Measurements from ENCODE around the gene NR3C2. TPM values are rescaled to one million over a fixed set of nuclear protein-coding genes. Genes with fewer than 3 reads are reported as not detected.

The NR3C2 gene
- total RNA-seq, 1 experiment from 2014 or later, result 0.16 TPM

- POLR2A ChIA-PET, result no interaction called here
- BruUV-seq (replicated peaks), result no TSS peak
- no peaks in the 10 kb centered on the region for H3K4me1 ChIP-seq
Measured at GRCh38 chr4:148114436-148114835, 327.8 kb downstream of the NR3C2 start.

GRCh38 chr4:148112231-148112982, 329.8 kb downstream of the NR3C2 start:
- H3K27ac Mint-ChIP-seq (ENCODE audit: unreplicated experiment), result no peak overlapping the region
- H3K4me3 Mint-ChIP-seq (ENCODE audit: unreplicated experiment), result no peak overlapping the region
- no peaks in the 10 kb centered on the region for H3K36me3 ChIP-seq (ENCODE audit: control insufficient read depth, insufficient read depth, low read length)
- no peak overlapping the region for H3K4me3 ChIP-seq (ENCODE audit: low read depth, low read length)
- no peaks in the 10 kb centered on the region for H3K27me3 ChIP-seq (replicated peaks; ENCODE audit: control insufficient read depth, insufficient read depth, low read length)
- POLR2A ChIA-PET, result no interaction called here
- CTCF ChIA-PET, result no interaction called here
- no peaks in the 10 kb centered on the region for H3K4me1 ChIP-seq
- no peaks in the 10 kb centered on the region for H3K36me3 Mint-ChIP-seq (ENCODE audit: insufficient read depth, unreplicated experiment)
- no peaks in the 10 kb centered on the region for H3K9me3 Mint-ChIP-seq (ENCODE audit: unreplicated experiment)
- no peaks in the 10 kb centered on the region for H3K4me1 Mint-ChIP-seq (ENCODE audit: low read depth, unreplicated experiment)
- H3K27me3 Mint-ChIP-seq (ENCODE audit: insufficient read depth, unreplicated experiment), result peaks cover 2% of the 10 kb centered on the region
- DNase-seq, result no peak
- BruUV-seq (replicated peaks), result no TSS peak
- intact Hi-C loops (cut with micrococcal nuclease; ENCODE audit: unreplicated experiment), result no loop called here
- TF ChIP-seq CTCF (IDR thresholded peaks at IDR 0.05; ENCODE audit: insufficient read depth in 1 of 2, low read depth in 1 of 2, low read length in 1 of 2, severe bottlenecking in 1 of 2, unreplicated experiment in 1 of 2), result no peak
- H3K9me3 ChIP-seq, result no peaks in the 10 kb centered on the region

More at GRCh38 chr4:148114436-148114835, 327.8 kb downstream of the NR3C2 start:
- peaks cover 5% of the 10 kb centered on the region for H3K27me3 Mint-ChIP-seq (ENCODE audit: insufficient read depth, unreplicated experiment)
- H3K36me3 Mint-ChIP-seq (ENCODE audit: insufficient read depth, unreplicated experiment), result no peaks in the 10 kb centered on the region
- no peaks in the 10 kb centered on the region for H3K9me3 Mint-ChIP-seq (ENCODE audit: unreplicated experiment)
- CTCF ChIA-PET, result no interaction called here
- H3K27me3 ChIP-seq (replicated peaks; ENCODE audit: control insufficient read depth, insufficient read depth, low read length), result no peaks in the 10 kb centered on the region
- no peak overlapping the region for H3K4me3 ChIP-seq (ENCODE audit: low read depth, low read length)
- H3K4me3 Mint-ChIP-seq (ENCODE audit: unreplicated experiment), result no peak overlapping the region
- no peaks in the 10 kb centered on the region for H3K36me3 ChIP-seq (ENCODE audit: control insufficient read depth, insufficient read depth, low read length)
- no peak overlapping the region for H3K27ac Mint-ChIP-seq (ENCODE audit: unreplicated experiment)
- intact Hi-C loops (cut with micrococcal nuclease; ENCODE audit: unreplicated experiment), result no loop called here
- DNase-seq, result no peak
- H3K9me3 ChIP-seq, result no peaks in the 10 kb centered on the region
- H3K4me1 Mint-ChIP-seq (ENCODE audit: low read depth, unreplicated experiment), result no peaks in the 10 kb centered on the region
- no peak for TF ChIP-seq CTCF (IDR thresholded peaks at IDR 0.05; ENCODE audit: insufficient read depth in 1 of 2, low read depth in 1 of 2, low read length in 1 of 2, severe bottlenecking in 1 of 2, unreplicated experiment in 1 of 2)

- H3K36me3 Mint-ChIP-seq (ENCODE audit: insufficient read depth, unreplicated experiment), result no peaks in the 10 kb centered on the region
- CTCF ChIA-PET, result no interaction called here
- POLR2A ChIA-PET, result no interaction called here
- H3K9me3 Mint-ChIP-seq (ENCODE audit: unreplicated experiment), result no peaks in the 10 kb centered on the region
- no peak overlapping the region for H3K4me3 Mint-ChIP-seq (ENCODE audit: unreplicated experiment)
- H3K9me3 ChIP-seq, result no peaks in the 10 kb centered on the region
- no peaks in the 10 kb centered on the region for H3K27me3 ChIP-seq (replicated peaks; ENCODE audit: control insufficient read depth, insufficient read depth, low read length)
- H3K4me1 Mint-ChIP-seq (ENCODE audit: low read depth, unreplicated experiment), result no peaks in the 10 kb centered on the region
- no peak overlapping the region for H3K27ac Mint-ChIP-seq (ENCODE audit: unreplicated experiment)
- no peak for DNase-seq
- no peaks in the 10 kb centered on the region for H3K4me1 ChIP-seq
- TF ChIP-seq CTCF (IDR thresholded peaks at IDR 0.05; ENCODE audit: insufficient read depth in 1 of 2, low read depth in 1 of 2, low read length in 1 of 2, severe bottlenecking in 1 of 2, unreplicated experiment in 1 of 2), result no peak
- intact Hi-C loops (cut with micrococcal nuclease; ENCODE audit: unreplicated experiment), result no loop called here
- no peaks in the 10 kb centered on the region for H3K36me3 ChIP-seq (ENCODE audit: control insufficient read depth, insufficient read depth, low read length)
- no TSS peak for BruUV-seq (replicated peaks)
- no peaks in the 10 kb centered on the region for H3K27me3 Mint-ChIP-seq (ENCODE audit: insufficient read depth, unreplicated experiment)
- H3K4me3 ChIP-seq (ENCODE audit: low read depth, low read length), result no peak overlapping the region
Measured at GRCh38 chr4:148110169-148110568, 332.0 kb downstream of the NR3C2 start.
